Upper lobe of left lung (tissue), 6 donors: ENCODE results near the gene TARP.
A peak's percentile ranks its signal among the peaks of the same experiment; 100 is the strongest.
"Not testable (repeated sequence)": the region's sequence is repeated elsewhere in the genome, so short reads cannot be mapped to it uniquely, and the experiment has no call there.

Source experiments
- ATAC-seq, 2 donors: fragments of 200-7000 bp; cut with Tn5 transposase; one replicate each; pipeline ENCODE4 v1.9.1; 2022; ENCODE audit warnings: mild to moderate bottlenecking in 2 of 2, moderate library complexity in 2 of 2; ENCODE audit not compliant: low FRiP score in 2 of 2
- DNase-seq, 2 donors: peaks; one replicate each; pipeline ENCODE4 v3.0.0-alpha.2; 2019 to 2020
- H3K27ac ChIP-seq, 4 donors: fragments of 200-600 bp; sonication (generic); one replicate each; pipeline ENCODE4 v1.5.1; 2016 to 2019
- H3K27me3 ChIP-seq, 4 donors: fragments of 200-600 bp; sonication (generic); one replicate each; pipeline ENCODE4 v1.5.1; 2017 to 2019
- H3K36me3 ChIP-seq, 4 donors: fragments of 200-600 bp; sonication (generic); one replicate each; pipeline ENCODE4 v1.5.1; 2016 to 2019
- H3K4me1 ChIP-seq, 4 donors: fragments of 200-600 bp; sonication (generic); one replicate each; pipeline ENCODE4 v1.5.1; 2018 to 2019
- H3K4me3 ChIP-seq, 4 donors: fragments of 200-600 bp; sonication (generic); one replicate each; pipeline ENCODE4 v1.5.1; 2017 to 2019; ENCODE audit warnings: mild to moderate bottlenecking in 2 of 4, moderate library complexity in 1 of 4
- H3K9me3 ChIP-seq, 4 donors: fragments of 200-600 bp; sonication (generic); one replicate each; pipeline ENCODE4 v1.5.1; 2018 to 2019
- EP300 ChIP-seq, 4 donors: sonication (generic); formaldehyde crosslinking; IDR thresholded peaks; one replicate each; pipeline ENCODE4 v1.5.1; 2017; ENCODE audit warnings: antibody characterized with exemption in 4 of 4, control low read depth in 2 of 4
- POLR2A ChIP-seq, 4 donors: fragments of 450-650 bp; IDR thresholded peaks; one replicate each; pipeline ENCODE4 v1.5.1; 2016 to 2017; ENCODE audit warnings: antibody characterized with exemption in 4 of 4, mild to moderate bottlenecking in 2 of 4
- POLR2AphosphoS5 ChIP-seq, 2 donors: sonication (generic); formaldehyde crosslinking; IDR thresholded peaks; one replicate each; pipeline ENCODE4 v1.5.1; 2017; ENCODE audit warnings: antibody characterized with exemption in 2 of 2
- WGBS, 2 donors: methylation state at CpG; one replicate each; pipeline ENCODE4 v1.1.5; 2017 to 2018; 5-methylcytosine and 5-hydroxymethylcytosine counted together
- TF ChIP-seq, protein P1 (sequence below), 6 experiments: fragments of 450-650 bp in 4 of 6; fragments of 200-600 bp in 2 of 6; sonication (generic) in 2 of 6; IDR thresholded peaks; one replicate each; pipeline ENCODE4 v1.5.1; 2016 to 2019; ENCODE audit warnings: antibody characterized with exemption in 6 of 6
- donor health status: DM: no; HTN: no; CAD: no; lungs with moderate emphysema.
- donor health status: DM: no; HTN: yes; CAD: no; lungs with severe emphysema.

Gene TARP

DNA sequence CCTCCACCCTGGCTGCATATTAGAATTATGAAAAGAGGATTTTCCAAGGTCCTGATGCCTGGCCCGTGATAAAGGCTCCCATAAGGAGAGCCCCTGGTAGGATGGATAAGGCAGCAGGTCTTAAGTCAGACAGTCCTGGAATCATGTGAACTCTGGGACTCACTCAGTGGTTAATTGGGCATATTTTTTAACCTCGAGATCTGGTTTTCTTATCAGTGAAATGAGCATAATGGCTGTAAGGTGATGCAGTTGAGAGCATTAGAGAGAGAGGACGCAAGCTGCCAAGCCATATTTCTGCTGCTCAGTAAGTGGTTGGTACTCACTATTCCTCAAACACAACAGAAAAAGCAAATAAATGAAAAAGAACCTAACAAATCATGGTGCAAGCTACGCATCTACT is 37.8 kb downstream of the TARP start:
- no peak for DNase-seq
- ATAC-seq = no peak
- 59 to 65% methylated on average over 4 of the region's 4 CpGs for WGBS, 2 donors

DNA sequence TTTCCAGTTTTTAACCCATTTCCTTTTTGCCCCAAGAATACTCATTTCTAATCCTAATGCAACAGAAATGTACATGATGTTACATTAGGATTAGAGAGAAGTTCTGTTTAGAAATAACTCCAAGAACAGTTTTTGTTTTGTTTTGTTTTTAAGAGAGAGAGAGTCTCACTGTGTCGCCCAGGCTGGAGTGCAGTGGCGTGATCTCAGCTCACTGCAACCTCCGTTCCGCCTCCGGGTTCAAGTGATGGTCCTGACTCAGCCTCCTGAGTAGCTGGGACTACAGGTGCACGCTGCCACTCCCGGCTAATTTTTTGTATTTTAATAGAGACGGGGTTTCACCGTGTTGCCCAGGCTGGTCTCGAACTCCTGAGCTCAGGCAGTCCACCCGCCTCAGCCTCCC is 38.7 kb downstream of the TARP start:
- not testable (repeated sequence) for H3K9me3 ChIP-seq, ATAC-seq, DNase-seq, H3K27me3 ChIP-seq, H3K27ac ChIP-seq, H3K4me3 ChIP-seq, H3K4me1 ChIP-seq
- peaks cover 0 to 16% (median 6%) of the 10 kb centered on the region in 4 donors for H3K36me3 ChIP-seq
- WGBS, 2 donors = 88 to 90% methylated on average over 11 of the region's 11 CpGs

More for the DNA sequence above, 37.8 kb downstream of the TARP start:
- Histone ChIP-seq H3K36me3 (peaks cover 0 to 7% (median 0%) of the 10 kb centered on the region in 4 donors), H3K4me1 (no peaks in the 10 kb centered on the region), H3K9me3 (no peaks in the 10 kb centered on the region), H3K27me3 (no peaks in the 10 kb centered on the region), H3K4me3 (no peak overlapping the region), H3K27ac (no peak overlapping the region)
- TF ChIP-seq EP300 (IDR thresholded peaks at IDR 0.05) (no peak), POLR2AphosphoS5 (IDR thresholded peaks at IDR 0.05) (no peak), POLR2A (IDR thresholded peaks at IDR 0.05) (no peak)

DNA sequence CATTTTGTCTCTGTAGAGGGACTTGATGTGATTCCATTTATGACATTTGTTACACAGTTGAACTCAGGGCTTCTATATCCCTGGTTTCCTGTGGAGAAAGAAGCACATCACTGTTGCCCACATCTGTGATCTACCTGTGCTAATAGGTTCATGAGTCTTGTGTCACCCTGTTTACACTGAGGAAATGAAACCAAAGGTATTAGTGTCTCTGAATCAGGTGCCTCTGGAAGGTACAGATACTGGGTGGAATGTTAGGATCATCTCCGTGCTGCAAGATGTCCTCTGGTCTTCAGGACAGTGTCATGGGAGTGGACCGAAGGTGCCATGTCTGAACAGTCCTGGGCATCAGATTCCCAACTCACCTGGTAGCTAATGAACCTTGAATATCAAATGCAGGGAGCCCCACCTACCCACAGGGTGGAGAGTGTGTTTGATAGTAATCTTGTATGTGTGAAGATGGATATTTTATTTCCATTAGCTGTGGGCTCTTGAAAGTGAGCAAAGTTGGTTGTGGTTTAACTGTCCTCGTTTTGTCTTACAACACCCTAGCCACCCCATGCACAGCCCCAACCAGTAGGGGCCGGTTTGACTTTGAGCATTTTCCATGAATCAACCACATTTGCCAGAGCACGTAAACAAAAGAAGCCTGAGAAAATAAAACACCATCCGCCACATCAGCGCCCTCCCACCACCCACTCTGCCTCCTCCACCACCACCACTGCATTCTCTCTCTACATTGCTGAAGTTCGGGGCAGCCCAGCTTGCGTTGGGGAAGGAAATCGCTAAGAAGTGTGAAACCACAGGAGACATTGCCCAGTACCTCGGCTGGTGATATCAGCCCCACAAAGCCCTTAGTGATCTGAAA is 40.7 kb downstream of the TARP start:
- ATAC-seq (peak; percentile 65 to 67), DNase-seq (peak in 1 of 2 donors; percentile 47)
- Histone ChIP-seq H3K9me3 (no peaks in the 10 kb centered on the region), H3K27me3 (no peaks in the 10 kb centered on the region), H3K4me3 (no peak overlapping the region), H3K27ac (peak overlapping the region in 2 of 4 donors; percentile 30 to 33), H3K36me3 (peaks cover 0 to 28% (median 17%) of the 10 kb centered on the region in 4 donors), H3K4me1 (no peaks in the 10 kb centered on the region)
- TF ChIP-seq POLR2AphosphoS5 (IDR thresholded peaks at IDR 0.05) = peak in 1 of 2 donors; percentile 29
- TF ChIP-seq, protein P1, sequence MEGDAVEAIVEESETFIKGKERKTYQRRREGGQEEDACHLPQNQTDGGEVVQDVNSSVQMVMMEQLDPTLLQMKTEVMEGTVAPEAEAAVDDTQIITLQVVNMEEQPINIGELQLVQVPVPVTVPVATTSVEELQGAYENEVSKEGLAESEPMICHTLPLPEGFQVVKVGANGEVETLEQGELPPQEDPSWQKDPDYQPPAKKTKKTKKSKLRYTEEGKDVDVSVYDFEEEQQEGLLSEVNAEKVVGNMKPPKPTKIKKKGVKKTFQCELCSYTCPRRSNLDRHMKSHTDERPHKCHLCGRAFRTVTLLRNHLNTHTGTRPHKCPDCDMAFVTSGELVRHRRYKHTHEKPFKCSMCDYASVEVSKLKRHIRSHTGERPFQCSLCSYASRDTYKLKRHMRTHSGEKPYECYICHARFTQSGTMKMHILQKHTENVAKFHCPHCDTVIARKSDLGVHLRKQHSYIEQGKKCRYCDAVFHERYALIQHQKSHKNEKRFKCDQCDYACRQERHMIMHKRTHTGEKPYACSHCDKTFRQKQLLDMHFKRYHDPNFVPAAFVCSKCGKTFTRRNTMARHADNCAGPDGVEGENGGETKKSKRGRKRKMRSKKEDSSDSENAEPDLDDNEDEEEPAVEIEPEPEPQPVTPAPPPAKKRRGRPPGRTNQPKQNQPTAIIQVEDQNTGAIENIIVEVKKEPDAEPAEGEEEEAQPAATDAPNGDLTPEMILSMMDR (IDR thresholded peaks at IDR 0.05) = no peak
- WGBS, 2 donors = 41 to 69% methylated on average over 9 to 11 of the region's 11 CpGs

DNA sequence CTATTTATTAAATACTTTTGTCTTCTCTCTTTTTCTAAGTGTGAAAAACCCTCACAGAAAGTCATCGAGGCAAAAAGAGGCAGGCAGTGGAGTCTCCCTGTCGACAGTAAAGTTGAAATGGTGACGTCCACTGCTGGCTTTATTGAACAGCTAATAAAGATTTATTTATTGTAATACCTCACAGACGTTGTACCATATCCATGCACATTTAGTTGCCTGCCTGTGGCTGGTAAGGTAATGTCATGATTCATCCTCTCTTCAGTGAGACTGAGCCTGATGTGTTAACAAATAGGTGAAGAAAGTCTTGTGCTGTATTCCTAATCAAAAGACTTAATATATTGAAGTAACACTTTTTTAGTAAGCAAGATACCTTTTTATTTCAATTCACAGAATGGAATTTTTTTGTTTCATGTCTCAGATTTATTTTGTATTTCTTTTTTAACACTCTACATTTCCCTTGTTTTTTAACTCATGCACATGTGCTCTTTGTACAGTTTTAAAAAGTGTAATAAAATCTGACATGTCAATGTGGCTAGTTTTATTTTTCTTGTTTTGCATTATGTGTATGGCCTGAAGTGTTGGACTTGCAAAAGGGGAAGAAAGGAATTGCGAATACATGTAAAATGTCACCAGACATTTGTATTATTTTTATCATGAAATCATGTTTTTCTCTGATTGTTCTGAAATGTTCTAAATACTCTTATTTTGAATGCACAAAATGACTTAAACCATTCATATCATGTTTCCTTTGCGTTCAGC is 43.4 kb downstream of the TARP start:
- TF ChIP-seq EP300 (IDR thresholded peaks at IDR 0.05) = no peak
- TF ChIP-seq POLR2A (IDR thresholded peaks at IDR 0.05) = no peak
- no peak for TF ChIP-seq POLR2AphosphoS5 (IDR thresholded peaks at IDR 0.05)
- TF ChIP-seq, protein P1 (IDR thresholded peaks at IDR 0.05) = no peak
- Histone ChIP-seq H3K4me3 (no peak overlapping the region), H3K9me3 (no peaks in the 10 kb centered on the region), H3K36me3 (peaks cover 0 to 36% (median 23%) of the 10 kb centered on the region in 4 donors), H3K27ac (no peak overlapping the region), H3K4me1 (no peaks in the 10 kb centered on the region), H3K27me3 (no peaks in the 10 kb centered on the region)
- 85 to 86% methylated on average over 6 of the region's 6 CpGs for WGBS, 2 donors
- no peak for ATAC-seq
- no peak for DNase-seq

DNA sequence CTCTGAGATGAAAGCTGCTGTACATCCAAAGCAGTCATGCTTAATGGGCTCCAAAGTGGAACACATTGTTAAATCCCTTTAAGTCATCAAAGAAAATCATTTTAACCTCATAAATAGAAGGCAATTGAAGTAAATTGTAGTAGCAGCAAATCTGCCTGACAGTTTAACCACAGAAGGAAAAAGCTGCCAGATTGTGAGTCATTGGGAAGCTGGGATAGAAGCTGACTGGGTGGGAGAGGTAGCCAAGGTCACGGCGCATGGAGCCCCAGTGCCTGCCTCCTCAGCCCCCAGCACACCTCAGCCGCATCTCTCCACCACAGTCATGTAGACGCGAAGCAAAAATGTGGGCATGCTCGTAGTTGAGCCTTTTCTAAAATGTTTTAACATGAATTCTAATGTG is 44.0 kb downstream of the TARP start:
- no peak for ATAC-seq
- Histone ChIP-seq H3K27ac (peak overlapping the region in 1 of 4 donors; percentile 24), H3K4me1 (no peaks in the 10 kb centered on the region), H3K36me3 (peaks cover 0 to 37% (median 25%) of the 10 kb centered on the region in 4 donors), H3K9me3 (no peaks in the 10 kb centered on the region), H3K4me3 (no peak overlapping the region), H3K27me3 (no peaks in the 10 kb centered on the region)
- TF ChIP-seq, protein P1 (IDR thresholded peaks at IDR 0.05) = no peak
- TF ChIP-seq POLR2A (IDR thresholded peaks at IDR 0.05) = no peak
- DNase-seq = no peak
- 90 to 93% methylated on average over 6 of the region's 6 CpGs for WGBS, 2 donors
